GM12878 (cell line): ENCODE measurements around the gene SLC25A29.

ENCODE experiments used
- DPF2 ChIP-seq: fragments of 450-650 bp; IDR thresholded peaks from 2 replicates; pipeline ENCODE4 v1.6.1; 2017; ENCODE audit warnings: mild to moderate bottlenecking
- FOXK2 ChIP-seq: fragments of 450-650 bp; IDR thresholded peaks from 2 replicates; pipeline ENCODE4 v1.6.1; 2017; ENCODE audit warnings: mild to moderate bottlenecking, moderate library complexity
- NR2C2 ChIP-seq: IDR thresholded peaks from 2 replicates; pipeline ENCODE4 v1.6.1; 2011; ENCODE audit warnings: borderline replicate concordance, low read depth; ENCODE audit not compliant: control insufficient read depth, insufficient read length
- POLR2A ChIP-seq: IDR thresholded peaks from 2 replicates; pipeline ENCODE4 v1.6.1; 2011; ENCODE audit warnings: low read depth, mild to moderate bottlenecking, low read length
- YBX1 ChIP-seq: fragments of 450-650 bp; IDR thresholded peaks from 2 replicates; pipeline ENCODE4 v1.6.1; 2016; ENCODE audit warnings: antibody characterized with exemption
- TF ChIP-seq, protein P1 (sequence below), 3 experiments: IDR thresholded peaks in 2 of 3; conservative IDR thresholded peaks in 1 of 3; 2 replicates each; pipeline ENCODE4 v1.5.1; 2011; ENCODE audit warnings: low read depth in 3 of 3, low read length in 3 of 3, mild to moderate bottlenecking in 3 of 3, control low read depth in 2 of 3, moderate library complexity in 2 of 3, inconsistent platforms in 1 of 3, mixed read lengths in 1 of 3; ENCODE audit not compliant: control insufficient read depth in 2 of 3, insufficient read depth in 1 of 3; ENCODE audit errors: extremely low read depth in 1 of 3
- TF ChIP-seq, protein P2 (sequence below): IDR thresholded peaks from 2 replicates; pipeline ENCODE4 v1.6.1; 2012; ENCODE audit warnings: low read length, inconsistent platforms
- TF ChIP-seq, protein P3 (sequence below): IDR thresholded peaks from 2 replicates; pipeline ENCODE4 v1.6.1; 2011; ENCODE audit warnings: low read depth, mild to moderate bottlenecking, low read length, moderate library complexity, borderline replicate concordance; ENCODE audit errors: extremely low read depth

DNA sequence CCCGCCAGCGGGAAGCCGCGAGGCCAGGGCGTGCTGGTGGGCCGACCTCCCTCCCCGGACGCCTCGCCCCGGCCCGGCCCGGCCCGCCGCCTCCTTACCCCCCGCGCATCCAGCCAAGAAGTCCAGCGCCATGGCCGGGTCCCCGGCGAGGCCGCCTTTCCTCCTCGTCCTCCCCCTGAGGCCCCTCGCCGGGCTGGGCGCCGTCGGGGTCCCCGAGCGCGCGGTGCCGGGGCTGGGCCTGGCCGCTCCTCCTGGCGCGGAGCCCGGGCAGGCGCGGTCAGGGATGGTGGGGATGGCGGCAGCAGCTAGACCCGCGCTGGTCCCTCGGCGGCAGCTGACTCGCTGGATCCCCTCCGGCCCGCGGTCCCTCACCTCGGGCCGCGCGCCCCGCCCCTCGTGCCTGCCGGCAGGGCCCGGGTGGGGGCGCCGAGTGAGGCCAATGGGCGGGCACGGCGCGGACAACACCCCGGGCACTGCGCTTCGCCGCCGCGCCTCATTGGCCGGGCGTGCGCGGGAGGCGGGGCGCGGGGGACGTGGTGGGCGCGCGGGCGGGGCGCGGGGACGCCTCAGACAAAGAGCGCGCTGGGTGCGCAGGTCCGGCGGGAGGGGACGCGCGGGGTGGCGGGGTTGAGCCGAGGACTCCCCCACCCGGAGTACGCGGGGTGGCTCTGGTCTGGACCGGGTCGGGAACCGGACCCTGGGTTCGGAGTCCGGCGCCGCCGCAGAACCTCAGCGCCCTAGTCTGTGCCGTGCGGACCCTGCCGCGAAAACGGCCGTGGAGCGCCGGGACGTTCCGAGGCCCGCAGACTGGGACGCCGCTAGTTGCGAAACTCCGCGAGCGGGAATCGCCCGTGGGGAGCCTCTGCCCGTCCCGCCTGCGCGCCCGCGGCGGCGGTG, at the start of gene SLC25A29:
- TF ChIP-seq, protein P1, sequence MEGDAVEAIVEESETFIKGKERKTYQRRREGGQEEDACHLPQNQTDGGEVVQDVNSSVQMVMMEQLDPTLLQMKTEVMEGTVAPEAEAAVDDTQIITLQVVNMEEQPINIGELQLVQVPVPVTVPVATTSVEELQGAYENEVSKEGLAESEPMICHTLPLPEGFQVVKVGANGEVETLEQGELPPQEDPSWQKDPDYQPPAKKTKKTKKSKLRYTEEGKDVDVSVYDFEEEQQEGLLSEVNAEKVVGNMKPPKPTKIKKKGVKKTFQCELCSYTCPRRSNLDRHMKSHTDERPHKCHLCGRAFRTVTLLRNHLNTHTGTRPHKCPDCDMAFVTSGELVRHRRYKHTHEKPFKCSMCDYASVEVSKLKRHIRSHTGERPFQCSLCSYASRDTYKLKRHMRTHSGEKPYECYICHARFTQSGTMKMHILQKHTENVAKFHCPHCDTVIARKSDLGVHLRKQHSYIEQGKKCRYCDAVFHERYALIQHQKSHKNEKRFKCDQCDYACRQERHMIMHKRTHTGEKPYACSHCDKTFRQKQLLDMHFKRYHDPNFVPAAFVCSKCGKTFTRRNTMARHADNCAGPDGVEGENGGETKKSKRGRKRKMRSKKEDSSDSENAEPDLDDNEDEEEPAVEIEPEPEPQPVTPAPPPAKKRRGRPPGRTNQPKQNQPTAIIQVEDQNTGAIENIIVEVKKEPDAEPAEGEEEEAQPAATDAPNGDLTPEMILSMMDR (IDR thresholded peaks at IDR 0.05 in 2 of 3, conservative IDR thresholded peaks at IDR 0.05 in 1 of 3; ENCODE audit: control insufficient read depth in 2 of 3, extremely low read depth in 1 of 3, insufficient read depth in 1 of 3, low read depth in 3 of 3, low read length in 3 of 3) = no peak
- TF ChIP-seq POLR2A (peak; percentile 76), NR2C2 (no peak), FOXK2 (no peak), DPF2 (no peak), YBX1 (no peak)
- TF ChIP-seq, protein P2, sequence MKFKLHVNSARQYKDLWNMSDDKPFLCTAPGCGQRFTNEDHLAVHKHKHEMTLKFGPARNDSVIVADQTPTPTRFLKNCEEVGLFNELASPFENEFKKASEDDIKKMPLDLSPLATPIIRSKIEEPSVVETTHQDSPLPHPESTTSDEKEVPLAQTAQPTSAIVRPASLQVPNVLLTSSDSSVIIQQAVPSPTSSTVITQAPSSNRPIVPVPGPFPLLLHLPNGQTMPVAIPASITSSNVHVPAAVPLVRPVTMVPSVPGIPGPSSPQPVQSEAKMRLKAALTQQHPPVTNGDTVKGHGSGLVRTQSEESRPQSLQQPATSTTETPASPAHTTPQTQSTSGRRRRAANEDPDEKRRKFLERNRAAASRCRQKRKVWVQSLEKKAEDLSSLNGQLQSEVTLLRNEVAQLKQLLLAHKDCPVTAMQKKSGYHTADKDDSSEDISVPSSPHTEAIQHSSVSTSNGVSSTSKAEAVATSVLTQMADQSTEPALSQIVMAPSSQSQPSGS = no peak
- TF ChIP-seq, protein P3, sequence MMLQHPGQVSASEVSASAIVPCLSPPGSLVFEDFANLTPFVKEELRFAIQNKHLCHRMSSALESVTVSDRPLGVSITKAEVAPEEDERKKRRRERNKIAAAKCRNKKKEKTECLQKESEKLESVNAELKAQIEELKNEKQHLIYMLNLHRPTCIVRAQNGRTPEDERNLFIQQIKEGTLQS = no peak
